Loucy (cell line): ENCODE measurements around the gene WWC1.

Experiments
- H2AFZ ChIP-seq: fragments of 200-600 bp; sonication (generic); 2 replicates; pipeline ENCODE4 v1.6.0; 2016; ENCODE audit warnings: antibody characterized with exemption, mild to moderate bottlenecking, low read length, moderate library complexity
- H3F3A ChIP-seq: fragments of 200-600 bp; 2 replicates; pipeline ENCODE4 v1.6.0; 2016; ENCODE audit warnings: antibody characterized with exemption, low read depth, mild to moderate bottlenecking
- H3K27me3 ChIP-seq: fragments of 200-600 bp; sonication (generic); 2 replicates; pipeline ENCODE4 v1.6.1; 2014; ENCODE audit warnings: low read length, mild to moderate bottlenecking; ENCODE audit not compliant: insufficient read depth, poor library complexity, severe bottlenecking
- H3K36me3 ChIP-seq: fragments of 200-600 bp; sonication (generic); 2 replicates; pipeline ENCODE4 v1.6.1; 2016; ENCODE audit warnings: low read length; ENCODE audit not compliant: insufficient read depth
- H3K4me1 ChIP-seq: fragments of 200-600 bp; sonication (generic); 2 replicates; pipeline ENCODE4 v1.5.1; 2014; ENCODE audit warnings: low read length, mild to moderate bottlenecking; ENCODE audit not compliant: insufficient read depth, poor library complexity, severe bottlenecking
- H3K4me2 ChIP-seq: fragments of 200-600 bp; sonication (generic); 2 replicates; pipeline ENCODE4 v1.6.0; 2014; ENCODE audit warnings: antibody characterized with exemption, low read length, low read depth, mild to moderate bottlenecking; ENCODE audit not compliant: poor library complexity, severe bottlenecking
- H3K4me3 ChIP-seq: fragments of 200-600 bp; sonication (generic); 2 replicates; pipeline ENCODE4 v1.5.1; 2014; ENCODE audit warnings: low read length, mild to moderate bottlenecking, mixed read lengths; ENCODE audit not compliant: poor library complexity, severe bottlenecking
- H3K79me2 ChIP-seq: fragments of 200-600 bp; sonication (generic); 2 replicates; pipeline ENCODE4 v1.6.1; 2014; ENCODE audit warnings: low read length; ENCODE audit not compliant: insufficient read depth
- H3K9ac ChIP-seq: fragments of 200-600 bp; sonication (generic); 2 replicates; pipeline ENCODE4 v1.6.0; 2014; ENCODE audit warnings: mild to moderate bottlenecking, low read depth, low read length, moderate library complexity; ENCODE audit not compliant: poor library complexity, severe bottlenecking
- H3K9me2 ChIP-seq: fragments of 200-600 bp; sonication (generic); replicated peaks from 2 replicates; pipeline ENCODE4 v1.6.1; 2016; ENCODE audit warnings: low read depth, low read length, mixed read lengths
- H3K9me3 ChIP-seq: fragments of 200-600 bp; sonication (generic); 2 replicates; pipeline ENCODE4 v1.6.1; 2014; ENCODE audit warnings: mild to moderate bottlenecking, antibody characterized with exemption, low read length, low read depth; ENCODE audit not compliant: insufficient read depth
- H4K20me1 ChIP-seq: fragments of 200-600 bp; sonication (generic); 2 replicates; pipeline ENCODE4 v1.6.0; 2014; ENCODE audit warnings: antibody characterized with exemption, low read length, mild to moderate bottlenecking; ENCODE audit not compliant: insufficient read depth, poor library complexity, severe bottlenecking
- EZH2phosphoT487 ChIP-seq: fragments of 200-600 bp; IDR thresholded peaks from 2 replicates; pipeline ENCODE4 v1.6.1; 2018; ENCODE audit warnings: antibody characterized with exemption, mild to moderate bottlenecking, moderate library complexity, borderline replicate concordance
- TF ChIP-seq, protein P1 (sequence below): fragments of 200-600 bp; sonication (generic); conservative IDR thresholded peaks from 2 replicates; pipeline ENCODE4 v1.5.1; 2014; ENCODE audit warnings: mild to moderate bottlenecking, antibody characterized with exemption, low read length

The WWC1 gene

DNA sequence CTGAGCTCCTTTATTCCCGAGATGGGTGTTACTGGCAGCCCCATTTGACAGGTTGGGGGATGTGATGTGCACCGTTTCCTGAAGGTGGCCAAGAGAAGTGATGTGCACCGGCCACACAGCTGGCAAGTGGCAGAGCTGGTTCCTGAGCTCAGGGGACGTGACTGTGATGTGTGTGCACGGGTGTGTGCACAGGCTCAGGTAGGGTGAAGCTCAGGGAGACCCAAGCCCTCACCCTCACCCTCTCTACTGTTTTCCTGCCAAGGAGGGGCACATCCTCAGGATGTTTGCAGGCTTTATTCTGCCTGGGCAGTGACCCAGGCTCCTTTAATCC is 56.6 kb downstream of the WWC1 start:
- TF ChIP-seq, protein P1, sequence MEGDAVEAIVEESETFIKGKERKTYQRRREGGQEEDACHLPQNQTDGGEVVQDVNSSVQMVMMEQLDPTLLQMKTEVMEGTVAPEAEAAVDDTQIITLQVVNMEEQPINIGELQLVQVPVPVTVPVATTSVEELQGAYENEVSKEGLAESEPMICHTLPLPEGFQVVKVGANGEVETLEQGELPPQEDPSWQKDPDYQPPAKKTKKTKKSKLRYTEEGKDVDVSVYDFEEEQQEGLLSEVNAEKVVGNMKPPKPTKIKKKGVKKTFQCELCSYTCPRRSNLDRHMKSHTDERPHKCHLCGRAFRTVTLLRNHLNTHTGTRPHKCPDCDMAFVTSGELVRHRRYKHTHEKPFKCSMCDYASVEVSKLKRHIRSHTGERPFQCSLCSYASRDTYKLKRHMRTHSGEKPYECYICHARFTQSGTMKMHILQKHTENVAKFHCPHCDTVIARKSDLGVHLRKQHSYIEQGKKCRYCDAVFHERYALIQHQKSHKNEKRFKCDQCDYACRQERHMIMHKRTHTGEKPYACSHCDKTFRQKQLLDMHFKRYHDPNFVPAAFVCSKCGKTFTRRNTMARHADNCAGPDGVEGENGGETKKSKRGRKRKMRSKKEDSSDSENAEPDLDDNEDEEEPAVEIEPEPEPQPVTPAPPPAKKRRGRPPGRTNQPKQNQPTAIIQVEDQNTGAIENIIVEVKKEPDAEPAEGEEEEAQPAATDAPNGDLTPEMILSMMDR = no peak
- TF ChIP-seq EZH2phosphoT487 = no peak
- Histone ChIP-seq H3K27me3 (no peaks in the 10 kb centered on the region), H3K79me2 (no peaks in the 10 kb centered on the region), H3K4me2 (no peak overlapping the region), H3K4me1 (no peaks in the 10 kb centered on the region), H3K36me3 (no peaks in the 10 kb centered on the region), H3K4me3 (no peak overlapping the region), H2AFZ (no peak overlapping the region), H3F3A (no peaks in the 10 kb centered on the region), H3K9me2 (no peaks in the 10 kb centered on the region), H3K9me3 (no peaks in the 10 kb centered on the region), H3K9ac (no peak overlapping the region), H4K20me1 (no peaks in the 10 kb centered on the region)

DNA sequence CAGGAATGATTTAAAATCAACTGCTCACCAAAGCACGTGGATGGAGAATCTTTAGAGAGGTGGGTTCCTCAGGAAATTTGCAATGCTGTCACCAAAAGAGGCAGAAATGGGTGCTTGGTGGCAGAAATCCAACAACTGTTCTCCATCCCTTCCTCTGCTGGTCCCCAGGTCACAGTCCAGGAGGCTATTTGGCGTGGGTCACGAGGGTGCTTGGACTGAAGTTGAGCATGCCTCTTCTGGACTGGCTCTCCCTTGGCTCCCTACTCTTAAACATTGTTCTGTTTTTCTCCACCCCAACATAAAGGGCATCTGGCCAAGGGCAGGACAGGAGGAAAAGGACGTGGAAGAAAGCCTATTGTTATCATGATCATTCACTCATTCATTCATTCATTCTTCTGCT is 58.9 kb downstream of the WWC1 start:
- H3K9me3 ChIP-seq = no peaks in the 10 kb centered on the region
- H3F3A ChIP-seq = no peaks in the 10 kb centered on the region
- no peak overlapping the region for H3K9ac ChIP-seq
- TF ChIP-seq, protein P1 = no peak
- TF ChIP-seq EZH2phosphoT487 = no peak
- no peaks in the 10 kb centered on the region for H3K9me2 ChIP-seq
- H3K4me3 ChIP-seq = no peak overlapping the region
- no peaks in the 10 kb centered on the region for H3K36me3 ChIP-seq
- no peaks in the 10 kb centered on the region for H3K79me2 ChIP-seq
- no peaks in the 10 kb centered on the region for H3K4me1 ChIP-seq
- H3K27me3 ChIP-seq = no peaks in the 10 kb centered on the region
- no peak overlapping the region for H3K4me2 ChIP-seq
- no peak overlapping the region for H2AFZ ChIP-seq
- H4K20me1 ChIP-seq = no peaks in the 10 kb centered on the region

DNA sequence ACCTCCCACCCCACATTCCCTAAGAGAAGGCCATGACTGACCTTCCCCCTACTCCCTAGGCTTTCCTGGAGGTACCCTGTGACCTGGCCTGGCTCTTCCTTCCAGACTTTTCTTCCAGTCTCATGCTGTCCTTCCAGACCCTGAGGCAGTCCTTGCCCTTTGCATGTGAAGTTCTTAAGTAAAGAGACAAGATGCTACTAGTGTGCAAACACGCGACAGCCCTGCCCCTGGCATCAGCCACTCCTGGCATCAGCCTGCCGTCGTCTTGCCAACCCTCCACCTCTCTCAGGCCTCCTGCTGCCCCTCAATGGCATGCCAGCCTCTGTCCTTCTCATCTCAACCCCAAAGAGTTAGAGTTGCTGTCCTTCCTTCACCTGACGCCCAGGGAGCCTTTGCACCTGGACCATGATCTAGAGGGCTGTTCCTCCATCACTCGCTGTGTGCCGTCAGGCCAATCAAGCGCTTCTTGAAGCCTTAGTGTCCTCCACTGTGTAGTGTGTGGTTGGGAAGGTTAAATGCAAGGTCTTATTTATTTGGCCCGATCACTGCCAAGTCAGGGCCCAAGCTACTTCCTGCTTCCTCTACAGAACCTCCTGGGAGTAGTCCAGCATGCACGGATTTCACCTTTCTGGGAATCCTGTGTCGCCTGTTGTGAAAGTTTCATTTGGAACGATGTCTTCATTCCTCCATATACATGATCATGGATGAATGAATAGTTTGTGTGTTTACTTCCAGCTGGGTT is 61.9 kb downstream of the WWC1 start:
- H3K4me2 ChIP-seq = no peak overlapping the region
- TF ChIP-seq, protein P1 = no peak
- no peaks in the 10 kb centered on the region for H3K36me3 ChIP-seq

More for the DNA sequence above, 61.9 kb downstream of the WWC1 start:
- H2AFZ ChIP-seq = no peak overlapping the region
- H3K4me1 ChIP-seq = no peaks in the 10 kb centered on the region
- no peaks in the 10 kb centered on the region for H4K20me1 ChIP-seq
- no peaks in the 10 kb centered on the region for H3K27me3 ChIP-seq
- H3F3A ChIP-seq = no peaks in the 10 kb centered on the region
- H3K9me2 ChIP-seq = no peaks in the 10 kb centered on the region
- no peak overlapping the region for H3K9ac ChIP-seq
- no peaks in the 10 kb centered on the region for H3K9me3 ChIP-seq
- no peaks in the 10 kb centered on the region for H3K79me2 ChIP-seq
- H3K4me3 ChIP-seq = no peak overlapping the region
